CD1c-positive myeloid dendritic cell (primary cell): ENCODE measurements around the gene SH2D3C.

Experiments
- DNase-seq: peaks from one replicate; pipeline ENCODE4 v3.0.0-alpha.2; 2016; ENCODE audit errors: extremely low spot score

The SH2D3C gene

DNA sequence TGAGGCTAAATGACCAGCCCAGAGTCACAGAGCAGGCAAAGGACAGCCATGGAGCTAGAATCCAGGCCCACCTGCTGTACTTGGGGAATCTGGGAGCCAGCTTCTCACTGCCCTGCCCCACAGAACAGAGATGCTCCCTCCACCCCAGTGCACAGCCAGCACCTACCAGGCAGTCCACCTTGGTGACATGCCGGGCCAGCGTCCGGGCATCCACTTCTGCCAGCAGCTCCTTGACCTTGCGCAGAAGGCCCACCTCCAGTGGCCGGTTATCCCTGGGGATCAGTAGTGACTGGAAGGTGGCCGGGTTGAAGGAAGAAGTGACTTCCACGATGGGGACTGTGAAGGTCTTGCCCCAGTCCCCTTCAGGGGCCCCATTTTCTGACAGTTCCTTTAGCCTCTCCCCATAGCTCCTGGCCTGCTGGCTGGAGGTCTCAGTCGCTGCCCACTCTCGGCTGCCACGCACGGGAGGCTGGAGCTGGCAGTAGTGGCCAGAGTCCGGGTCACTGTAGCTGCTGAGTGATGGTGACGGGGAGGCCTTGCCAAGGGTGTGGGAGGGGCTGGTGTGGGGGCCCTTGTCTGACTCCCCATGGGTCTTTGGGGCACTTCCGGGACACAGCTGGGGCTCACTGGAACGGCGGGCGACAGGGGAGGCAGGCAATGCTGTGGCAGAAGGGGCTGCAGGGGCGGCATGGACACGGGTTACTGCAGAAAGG, 33.9 kb downstream of the SH2D3C start:
- no peak for DNase-seq

DNA sequence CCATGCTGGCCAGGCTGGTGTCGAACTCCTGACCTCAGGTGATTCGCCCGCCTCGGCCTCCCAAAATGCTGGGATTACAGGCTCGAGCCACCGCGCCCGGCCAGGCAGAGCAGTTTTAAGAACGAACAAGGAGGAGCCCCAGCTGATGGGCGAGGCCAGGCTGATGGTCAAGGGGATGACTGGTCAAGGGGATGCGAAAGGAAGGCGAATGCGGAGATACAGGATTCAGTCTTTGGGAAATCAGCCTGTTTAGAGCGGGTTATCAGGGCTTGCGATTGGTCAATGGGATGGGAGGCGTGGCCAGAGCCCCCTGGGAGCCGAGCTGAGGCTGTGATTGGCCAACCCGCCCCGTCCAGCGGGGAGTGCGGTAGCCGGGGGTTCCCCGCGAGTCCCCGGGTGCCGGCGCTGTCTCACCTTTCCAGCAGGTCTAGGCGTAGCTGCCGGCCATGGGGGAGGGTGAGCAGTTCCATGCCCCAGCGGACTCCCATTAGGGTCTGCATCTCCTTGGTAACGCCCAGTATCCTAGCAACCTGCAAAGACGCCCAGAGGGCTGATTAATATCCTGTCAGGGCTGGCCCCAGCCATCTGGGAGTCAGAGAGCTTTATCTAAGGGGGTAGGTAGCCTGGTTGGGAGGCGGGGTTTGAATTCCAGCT, 35.9 kb downstream of the SH2D3C start:
- DNase-seq = no peak

DNA sequence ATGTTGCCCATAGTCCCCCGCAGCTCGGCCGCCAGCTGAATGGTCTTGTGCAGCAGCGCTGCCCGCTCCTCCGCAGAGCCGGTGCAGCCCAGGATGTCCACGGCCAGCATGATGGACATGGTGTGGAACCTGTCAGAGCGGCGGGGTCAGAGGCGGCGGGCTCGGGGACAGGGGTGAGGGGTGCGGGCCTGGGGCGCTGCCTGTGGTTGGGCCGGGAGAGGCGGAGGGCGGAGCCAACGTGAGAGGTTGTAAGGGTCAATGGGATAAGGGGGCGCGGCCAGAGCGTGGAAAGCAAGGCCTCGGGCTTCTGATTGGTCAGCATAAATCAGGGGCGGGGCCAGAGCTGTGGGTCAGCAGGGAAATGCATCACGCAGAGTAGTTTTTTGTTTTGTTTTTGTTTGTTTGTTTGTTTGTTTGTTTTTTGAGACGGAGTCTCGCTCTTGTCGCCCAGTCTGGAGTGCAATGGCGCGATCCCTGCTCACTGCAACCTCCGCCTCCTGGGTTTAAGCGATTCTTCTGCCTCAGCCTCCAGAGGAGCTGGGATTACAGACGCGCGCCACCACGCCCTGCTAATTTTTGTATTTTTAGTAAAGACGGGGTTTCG, 36.5 kb downstream of the SH2D3C start:
- no peak for DNase-seq

DNA sequence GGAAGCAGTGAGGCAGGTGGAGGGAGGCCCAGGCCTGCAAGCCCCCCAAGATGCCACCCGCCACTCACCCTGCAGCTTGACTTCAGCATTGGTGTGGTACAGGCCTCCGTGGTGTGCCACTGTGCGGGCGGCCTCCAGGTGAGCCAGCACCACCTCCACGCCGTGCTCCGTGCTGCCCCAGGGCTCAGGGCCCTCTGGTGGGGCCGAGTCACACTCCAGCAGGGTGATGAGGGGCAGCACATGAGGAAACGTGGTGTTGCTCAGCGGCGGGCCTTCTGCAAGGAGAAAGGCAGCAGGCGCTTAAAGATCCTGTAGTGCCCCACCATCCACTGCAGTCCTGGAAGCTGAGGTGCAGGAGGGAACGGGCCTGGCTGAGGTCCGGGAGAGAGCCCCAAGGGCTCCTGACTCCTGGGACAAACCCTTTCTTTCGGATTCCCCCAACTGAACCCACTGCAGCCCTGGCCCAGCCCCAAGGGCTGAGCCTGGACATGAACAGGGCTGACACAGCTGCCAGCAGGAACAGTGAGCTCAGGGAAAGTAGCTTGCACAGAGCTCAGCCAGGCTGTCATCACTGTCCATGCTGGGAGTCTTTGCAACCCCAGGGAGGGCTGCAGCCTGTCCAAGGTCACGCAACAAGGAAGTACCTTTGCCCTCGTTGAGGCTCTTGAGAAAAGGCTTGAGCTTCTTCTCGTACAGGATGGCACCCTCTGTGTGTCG, 38.7 kb downstream of the SH2D3C start:
- peak; percentile 10 for DNase-seq

DNA sequence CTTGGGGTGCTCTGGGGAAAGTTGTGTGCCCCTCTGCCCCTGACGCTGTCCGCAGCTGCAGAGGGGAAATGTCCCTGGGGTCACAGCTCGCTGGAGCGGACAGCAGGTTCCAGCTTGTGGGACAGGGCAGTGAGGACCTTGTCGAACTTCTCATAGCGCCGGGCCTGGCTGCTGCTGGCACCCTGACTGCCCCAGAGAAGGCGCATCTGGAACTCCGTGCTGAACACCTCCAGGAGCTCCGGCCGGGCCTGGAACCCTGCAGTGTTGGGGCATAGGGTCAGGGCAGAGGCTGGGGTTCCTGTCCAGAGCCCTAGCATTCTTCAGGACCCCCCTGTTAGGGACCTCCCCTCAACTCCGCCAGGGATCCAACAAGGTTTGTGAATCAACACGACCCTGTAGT, 39.8 kb downstream of the SH2D3C start:
- no peak for DNase-seq

DNA sequence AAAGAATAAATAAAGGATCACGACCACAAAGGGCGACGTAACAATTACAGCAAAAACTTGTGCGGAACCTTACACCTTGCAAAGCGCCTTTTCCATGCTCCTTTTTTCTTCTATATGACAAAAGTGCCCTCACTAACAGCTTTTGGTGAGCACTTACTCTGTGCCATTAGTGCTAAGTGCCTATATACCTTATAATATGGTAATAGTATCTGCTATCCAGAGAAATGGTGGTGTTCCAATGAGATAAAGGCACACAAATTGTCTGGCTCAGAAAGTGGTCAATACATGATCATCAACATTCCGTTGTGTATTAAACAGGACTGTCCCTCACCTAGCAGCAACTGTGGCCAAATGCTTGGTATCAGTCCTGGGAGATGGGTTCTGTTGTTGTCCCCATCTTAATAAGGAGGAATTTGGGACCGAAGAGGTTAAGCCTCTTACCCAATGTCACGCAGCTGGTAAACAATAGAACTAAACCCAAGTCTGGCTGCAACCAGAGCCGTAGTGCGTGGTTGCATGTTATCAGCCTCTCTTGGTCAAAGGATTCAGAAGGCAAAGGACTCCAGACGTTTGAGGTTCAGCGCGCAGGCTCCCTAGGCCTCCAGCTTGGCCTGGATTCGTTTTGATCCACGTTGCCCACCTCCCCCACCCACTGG, 42.8 kb downstream of the SH2D3C start:
- DNase-seq = no peak

DNA sequence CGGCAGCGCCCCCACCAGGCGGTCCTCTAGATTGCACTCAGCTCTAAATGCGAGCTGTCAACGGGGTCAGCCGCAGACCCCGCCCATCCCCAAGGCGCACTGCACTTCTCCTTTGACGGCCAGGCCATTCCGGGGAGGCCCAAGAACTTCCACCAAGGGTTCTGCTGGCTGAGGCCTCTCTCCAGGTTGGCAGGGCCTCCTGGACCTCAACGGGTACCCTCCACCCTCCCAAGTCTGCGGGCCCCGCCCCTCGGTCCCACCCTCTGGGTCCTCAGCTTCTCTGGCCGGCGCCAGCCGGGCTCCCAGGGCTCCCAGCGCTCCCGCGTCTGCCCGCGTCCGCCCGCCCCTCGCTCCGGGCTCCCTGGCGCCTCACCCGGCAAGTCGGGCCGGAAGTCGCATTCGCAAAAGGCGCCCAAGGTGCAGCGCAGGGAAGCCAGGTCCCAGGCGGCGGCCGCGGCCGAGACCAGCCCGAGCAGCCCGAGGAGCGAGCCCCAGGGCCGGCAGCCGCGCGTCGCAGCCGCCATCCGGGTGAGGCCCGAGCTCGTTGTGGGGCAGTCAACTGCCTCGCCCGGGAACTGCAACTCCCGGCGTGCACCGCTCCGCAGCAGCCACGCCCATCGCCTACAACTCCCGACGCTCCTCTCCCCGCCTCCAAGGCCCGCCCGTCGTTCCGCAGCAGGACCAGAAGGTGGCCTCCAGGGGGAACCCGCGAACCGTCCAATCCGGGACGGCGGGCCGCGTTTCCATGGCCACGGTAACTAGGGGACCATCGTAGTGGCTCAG, 43.5 kb downstream of the SH2D3C start, which contains the start of gene TOR2A:
TSS of gene TOR2A (minus strand) at position 548 of the 783 bp plus-strand sequence. CDS start at position 524, 24 bp downstream.
- peak; percentile 99 for DNase-seq

DNA sequence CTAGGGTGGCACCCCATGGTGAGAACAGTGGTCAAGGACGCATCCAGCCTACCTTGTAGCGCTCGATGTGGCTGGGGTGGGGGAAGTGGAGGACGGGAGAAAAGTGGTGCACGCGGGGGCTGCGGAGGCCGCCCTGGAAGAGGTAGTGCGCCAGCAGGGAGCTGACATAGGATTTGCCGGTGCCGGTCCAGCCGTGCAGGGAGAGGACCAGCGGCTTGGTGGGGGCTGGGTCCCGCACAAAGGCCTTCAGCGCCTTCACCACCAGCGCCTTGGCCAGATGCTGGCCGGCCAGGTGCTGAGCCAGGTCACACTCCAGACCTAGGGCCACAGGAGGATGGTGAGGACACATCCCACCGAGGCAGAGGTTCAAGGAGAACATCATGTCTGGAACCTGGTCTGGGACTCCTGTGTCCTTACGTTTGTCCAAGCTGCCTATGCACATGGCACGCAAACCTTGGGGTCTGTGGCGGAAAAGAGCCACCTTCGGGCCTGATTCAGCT, 44.2 kb downstream of the SH2D3C start:
- DNase-seq = no peak

DNA sequence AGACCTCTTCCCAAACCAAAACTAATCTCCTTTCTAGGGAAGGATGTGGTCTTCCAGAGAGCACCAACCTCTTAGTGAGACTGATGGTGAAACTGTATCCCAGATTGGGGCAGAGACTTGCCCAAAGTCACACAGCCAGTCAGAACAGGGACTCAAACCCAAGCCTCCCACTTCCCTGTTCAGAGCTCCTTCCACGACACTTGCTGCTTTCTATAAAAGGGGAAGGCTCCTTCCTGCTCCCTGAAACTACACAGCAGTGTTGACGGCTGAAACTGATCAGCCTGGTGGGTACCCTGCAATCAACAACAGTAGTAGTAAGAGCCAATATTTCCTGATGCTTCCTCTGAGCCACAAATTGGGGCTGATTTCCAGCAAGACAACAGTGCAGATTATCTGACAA, 44.9 kb downstream of the SH2D3C start:
- peak; percentile 61 for DNase-seq

DNA sequence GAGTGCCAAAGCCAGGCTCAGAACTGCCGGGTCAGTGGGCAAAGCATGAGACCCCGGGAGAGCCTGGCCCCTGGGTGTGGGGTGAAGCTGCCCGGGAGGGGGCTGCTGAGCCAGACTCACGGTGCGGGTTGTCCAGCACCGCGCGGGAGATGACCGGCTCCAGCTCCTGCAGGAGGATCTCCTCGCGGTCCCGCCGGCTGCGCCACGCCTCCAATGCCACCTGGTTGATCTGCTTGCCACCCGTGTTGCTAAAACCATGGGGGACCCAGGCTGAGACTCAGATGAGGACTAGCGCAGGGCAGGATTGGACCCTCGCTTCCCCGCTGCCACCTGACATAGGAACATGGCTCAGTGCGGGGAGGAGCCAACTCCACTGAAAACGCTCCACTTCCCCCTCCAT, 46.0 kb downstream of the SH2D3C start:
- no peak for DNase-seq

DNA sequence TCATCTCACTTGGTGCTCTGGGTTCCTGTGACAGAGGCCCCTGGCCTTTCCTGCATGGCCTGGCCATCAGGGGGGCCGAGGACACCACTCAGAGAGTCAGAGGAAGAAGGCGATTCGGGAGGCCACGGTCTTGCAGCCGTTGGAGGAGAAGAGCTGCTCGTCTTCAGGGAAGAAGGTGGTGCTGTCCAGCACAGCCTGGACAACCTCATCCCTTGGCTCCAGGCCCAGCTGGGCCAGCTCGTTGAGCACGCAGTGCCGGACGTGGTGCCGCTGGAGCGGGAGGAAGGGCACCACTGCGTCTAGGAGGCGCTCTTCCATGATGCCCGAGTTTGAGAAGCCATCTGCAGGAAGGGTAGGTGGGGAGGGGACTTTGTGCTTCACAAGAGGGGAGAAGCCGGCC, 46.5 kb downstream of the SH2D3C start:
- DNase-seq = no peak

DNA sequence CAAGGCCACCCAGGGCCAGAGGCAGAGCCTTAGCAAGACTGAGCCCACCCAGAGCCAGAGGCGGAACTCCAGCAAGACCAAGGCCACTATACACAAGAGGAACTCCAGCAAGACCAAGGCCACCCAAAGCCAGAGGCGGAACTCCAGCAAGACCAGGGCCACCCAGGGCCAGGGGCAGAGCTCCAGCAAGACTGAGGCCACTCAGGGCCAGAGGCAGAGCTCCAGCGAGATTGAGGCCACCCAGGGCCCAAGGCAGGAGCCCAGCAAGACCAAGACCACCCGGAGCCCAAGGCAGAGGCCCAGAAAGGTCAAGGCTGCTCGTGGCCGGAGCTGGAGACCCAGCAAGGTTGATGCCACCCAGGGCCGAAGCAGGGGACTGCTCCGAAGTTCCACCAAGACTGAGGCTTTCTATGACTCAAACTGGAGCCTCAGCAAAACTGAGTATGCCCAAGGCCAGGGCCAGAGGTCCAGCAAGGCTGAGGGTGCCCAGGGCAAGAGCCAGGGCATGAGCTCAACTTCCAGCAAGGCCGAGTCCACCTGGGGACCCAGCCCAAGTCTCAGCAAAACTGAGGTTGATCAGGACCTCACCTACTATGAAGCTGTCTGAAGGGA, 47.6 kb downstream of the SH2D3C start:
- no peak for DNase-seq

DNA sequence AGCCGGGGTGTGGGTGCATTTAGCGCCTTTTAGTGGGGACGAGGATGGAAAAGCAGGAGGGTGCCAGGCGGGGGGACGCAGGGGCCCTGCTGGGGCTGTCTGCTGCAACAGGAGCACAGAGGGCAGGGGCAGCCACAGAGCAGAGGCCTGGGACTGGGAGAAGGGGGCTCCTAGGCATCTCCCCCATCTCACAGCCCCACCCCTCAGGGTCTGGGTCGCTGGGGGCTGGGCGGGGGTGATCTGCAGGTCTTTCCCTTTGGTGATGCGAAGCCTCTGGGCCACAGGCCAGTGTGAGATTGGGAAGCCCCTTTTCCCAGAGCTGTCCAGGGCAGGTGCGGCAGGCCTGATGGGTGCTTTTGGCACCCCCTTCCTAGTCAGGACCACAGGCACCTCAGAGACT, 48.2 kb downstream of the SH2D3C start:
- no peak for DNase-seq

DNA sequence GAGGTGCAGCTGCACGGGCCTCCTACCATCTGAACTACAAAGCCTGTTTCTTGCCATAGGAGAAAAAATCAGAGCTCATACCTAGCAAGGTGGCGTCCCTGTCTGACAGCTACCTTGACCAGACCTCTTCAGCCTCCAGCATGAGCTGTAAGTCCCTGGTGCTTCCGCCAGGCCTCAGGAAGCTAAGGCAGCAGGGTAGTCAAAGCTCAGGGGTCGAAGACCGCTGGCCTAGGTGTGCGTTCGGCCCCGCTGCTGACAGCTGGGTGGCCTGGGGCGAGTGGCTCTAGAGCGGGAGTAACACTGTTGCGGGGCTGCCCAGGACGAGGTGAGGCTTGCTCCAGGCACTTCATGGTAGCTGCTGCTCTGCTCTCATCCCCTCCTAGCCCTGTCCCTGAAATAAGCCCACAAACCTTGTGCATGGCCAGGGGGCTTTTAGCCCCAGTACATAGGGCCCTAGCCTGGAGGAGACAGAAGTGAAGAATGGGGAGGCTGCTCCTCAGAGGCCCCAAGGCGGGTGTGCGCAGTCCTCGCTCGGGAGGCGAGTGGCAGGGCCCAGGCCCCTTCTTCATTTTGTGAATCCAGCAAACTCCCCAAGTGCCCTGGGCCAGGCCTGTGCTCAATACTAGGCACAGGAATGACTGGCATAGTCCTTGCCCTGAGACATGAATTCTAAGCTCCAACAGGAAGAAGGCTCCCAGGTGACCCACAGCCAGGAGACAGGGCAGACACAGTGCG, 48.8 kb downstream of the SH2D3C start:
- no peak for DNase-seq

DNA sequence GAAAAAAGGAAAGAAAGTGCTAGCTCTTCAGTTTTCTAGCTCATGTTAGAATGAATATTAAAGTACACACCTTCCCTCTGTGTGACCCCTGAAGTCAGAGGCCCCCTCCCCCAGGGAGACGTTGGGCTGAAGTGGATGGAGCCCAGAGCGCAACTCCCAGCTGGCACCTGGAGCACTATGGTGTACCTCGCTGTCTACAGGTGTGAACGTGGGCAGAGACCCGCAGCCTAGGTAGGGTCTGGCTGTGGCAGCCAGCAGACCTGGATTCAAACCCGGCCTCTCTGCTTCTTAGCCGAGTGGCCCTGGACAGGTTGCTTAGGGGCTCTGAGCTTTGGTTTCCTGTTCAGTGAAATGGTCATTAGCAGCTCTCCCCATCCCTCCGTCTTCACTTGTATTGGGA, 49.7 kb downstream of the SH2D3C start:
- no peak for DNase-seq

DNA sequence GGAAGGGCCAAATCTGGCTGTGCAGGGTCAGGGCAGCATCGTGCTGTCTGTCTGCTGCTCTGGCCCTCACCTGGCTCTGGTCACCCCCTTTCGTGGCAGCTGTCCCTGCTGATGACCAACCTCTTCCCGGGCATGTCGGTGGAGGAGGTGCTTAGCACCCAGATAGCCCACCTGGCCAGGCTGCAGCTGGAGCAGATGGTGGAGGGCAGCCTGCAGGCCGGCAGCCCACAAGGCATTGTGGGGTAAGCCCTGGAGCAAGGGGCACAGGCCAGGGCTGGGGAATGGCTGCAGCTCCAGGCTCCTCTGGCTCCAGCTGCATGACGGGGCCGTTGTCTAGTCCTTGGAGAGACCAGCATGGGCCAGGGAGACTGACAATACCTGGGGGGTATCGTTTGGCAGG, 51.6 kb downstream of the SH2D3C start:
- DNase-seq = no peak

DNA sequence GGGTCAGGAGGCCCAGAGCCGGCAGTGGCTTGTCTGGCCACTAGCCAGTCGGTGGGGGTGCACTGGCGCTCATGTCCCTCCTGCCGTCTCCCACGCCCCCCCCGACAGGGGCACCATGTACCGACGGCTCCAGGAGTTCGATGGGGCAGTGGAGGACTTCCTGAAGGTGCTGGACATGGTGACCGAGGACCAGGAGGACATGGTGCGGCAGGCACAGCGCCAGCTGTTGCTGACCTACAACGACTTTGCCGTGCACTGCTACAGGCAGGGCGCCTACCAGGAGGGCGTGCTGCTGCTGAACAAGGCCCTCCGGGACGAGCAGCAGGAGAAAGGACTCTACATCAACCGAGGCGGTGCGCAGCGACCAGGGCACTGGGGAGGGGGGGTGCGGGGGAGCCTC, 54.5 kb downstream of the SH2D3C start:
- DNase-seq = no peak

DNA sequence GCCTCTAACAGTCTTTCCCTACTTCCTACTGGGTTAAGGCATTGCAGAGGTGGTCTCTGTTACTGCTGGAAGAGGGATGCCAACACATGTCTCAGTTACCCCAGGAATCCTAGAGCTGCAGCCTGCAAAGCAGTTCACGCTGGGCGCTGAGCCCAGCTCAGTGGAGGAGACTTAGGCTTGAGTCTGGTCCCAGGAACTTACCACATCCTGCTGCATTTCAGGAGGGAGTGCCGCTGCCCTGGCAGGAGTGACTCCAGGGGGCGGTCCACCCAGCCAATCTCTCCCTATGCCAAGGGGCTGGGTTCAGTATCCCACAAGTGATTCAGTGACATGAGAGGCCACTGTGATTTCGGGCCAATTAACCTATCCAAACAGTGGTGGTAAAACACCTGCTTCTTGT, 55.0 kb downstream of the SH2D3C start:
- no peak for DNase-seq

DNA sequence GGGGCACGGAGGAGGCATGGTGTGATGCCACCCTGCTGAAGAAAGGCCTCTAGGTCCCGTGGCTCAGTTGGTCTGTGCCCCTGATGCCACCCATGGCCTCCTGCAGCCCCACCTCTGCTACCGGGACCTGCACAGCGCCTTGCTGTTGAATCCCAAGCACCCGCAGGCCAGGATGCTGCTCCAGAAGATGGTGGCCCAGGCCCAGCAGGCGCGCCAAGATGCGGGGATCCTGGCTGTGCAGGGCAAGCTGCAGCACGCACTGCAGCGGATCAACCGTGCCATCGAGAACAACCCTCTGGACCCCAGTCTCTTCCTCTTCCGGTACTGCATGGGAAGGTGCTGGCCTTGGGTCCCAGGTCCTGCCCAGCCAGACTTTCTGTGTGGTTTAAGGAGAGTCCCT, 55.5 kb downstream of the SH2D3C start:
- DNase-seq = no peak
